CD1c-positive myeloid dendritic cell (primary cell): ENCODE data around the gene KLHL30.
A peak's percentile ranks its signal among the peaks of the same experiment; 100 is the strongest.
"Not testable (repeated sequence)": the region's sequence is repeated elsewhere in the genome, so short reads cannot be mapped to it uniquely, and the experiment has no call there.

Source experiments
- DNase-seq: peaks from one replicate; pipeline ENCODE4 v3.0.0-alpha.2; 2016; ENCODE audit errors: extremely low spot score

KLHL30 gene

DNA sequence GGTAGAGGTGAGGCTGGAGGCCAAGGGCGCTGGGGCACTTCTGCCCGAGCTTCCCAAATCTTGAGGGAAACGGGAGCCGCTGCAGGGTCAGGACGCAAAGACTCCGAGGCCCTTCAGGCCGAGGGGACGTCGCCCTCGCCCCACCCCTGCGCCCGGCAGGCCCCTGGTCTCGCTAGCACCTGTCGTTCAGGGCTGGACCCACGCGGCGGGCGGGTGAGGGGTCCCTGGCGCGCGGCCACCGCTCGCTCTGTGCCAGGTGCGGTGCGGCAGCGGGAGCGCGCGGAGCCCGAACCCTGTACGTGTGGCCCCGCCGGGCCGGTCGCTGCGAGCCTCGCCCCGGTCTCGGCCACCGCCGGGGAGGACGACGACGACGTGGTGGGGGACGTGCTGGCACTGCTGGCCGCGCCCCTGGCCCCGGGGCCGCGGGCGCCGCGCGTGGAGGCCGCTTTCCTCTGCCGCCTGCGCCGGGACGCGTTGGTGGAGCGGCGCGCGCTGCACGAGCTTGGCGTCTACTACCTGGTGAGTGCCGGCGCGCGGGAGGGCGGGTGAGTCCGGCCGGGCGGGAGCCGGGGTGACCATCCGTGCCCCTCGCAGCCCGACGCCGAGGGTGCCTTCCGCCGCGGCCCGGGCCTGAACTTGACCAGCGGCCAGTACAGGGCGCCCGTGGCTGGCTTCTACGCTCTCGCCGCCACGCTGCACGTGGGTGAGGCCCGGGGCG lies 25.2 kb downstream of the KLHL30 start:
- no peak for DNase-seq

- no peak for DNase-seq
Observed at GRCh38 chr2:238164906-238165287, 26.4 kb downstream of the KLHL30 start.

- DNase-seq: no peak
Observed at GRCh38 chr2:238165288-238165921, 26.9 kb downstream of the KLHL30 start.

- DNase-seq: peak; percentile 11
Observed at GRCh38 chr2:238166391-238167343, 28.2 kb downstream of the KLHL30 start.

DNA sequence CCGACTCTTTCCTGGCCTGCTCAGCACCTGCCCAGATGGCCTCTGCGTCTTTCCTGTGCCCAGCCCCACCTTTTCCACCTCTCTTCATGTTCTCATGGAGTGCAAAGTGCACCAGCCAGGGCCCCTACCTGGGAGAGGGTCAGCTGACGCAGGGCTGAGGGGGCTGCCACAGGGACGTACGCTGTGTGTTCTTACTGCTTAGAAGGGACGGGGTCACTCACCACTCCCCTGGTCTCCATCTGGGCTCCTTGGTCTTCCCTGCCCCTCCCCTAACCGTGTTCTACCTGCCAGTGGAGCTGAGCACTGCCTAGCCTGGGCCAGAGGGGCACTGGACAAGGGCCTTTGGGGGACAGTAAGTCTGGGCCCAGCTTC lies 28.9 kb downstream of the KLHL30 start:
- DNase-seq: no peak

- DNase-seq: no peak
Observed at GRCh38 chr2:238167761-238168160, 29.3 kb downstream of the KLHL30 start.

DNA sequence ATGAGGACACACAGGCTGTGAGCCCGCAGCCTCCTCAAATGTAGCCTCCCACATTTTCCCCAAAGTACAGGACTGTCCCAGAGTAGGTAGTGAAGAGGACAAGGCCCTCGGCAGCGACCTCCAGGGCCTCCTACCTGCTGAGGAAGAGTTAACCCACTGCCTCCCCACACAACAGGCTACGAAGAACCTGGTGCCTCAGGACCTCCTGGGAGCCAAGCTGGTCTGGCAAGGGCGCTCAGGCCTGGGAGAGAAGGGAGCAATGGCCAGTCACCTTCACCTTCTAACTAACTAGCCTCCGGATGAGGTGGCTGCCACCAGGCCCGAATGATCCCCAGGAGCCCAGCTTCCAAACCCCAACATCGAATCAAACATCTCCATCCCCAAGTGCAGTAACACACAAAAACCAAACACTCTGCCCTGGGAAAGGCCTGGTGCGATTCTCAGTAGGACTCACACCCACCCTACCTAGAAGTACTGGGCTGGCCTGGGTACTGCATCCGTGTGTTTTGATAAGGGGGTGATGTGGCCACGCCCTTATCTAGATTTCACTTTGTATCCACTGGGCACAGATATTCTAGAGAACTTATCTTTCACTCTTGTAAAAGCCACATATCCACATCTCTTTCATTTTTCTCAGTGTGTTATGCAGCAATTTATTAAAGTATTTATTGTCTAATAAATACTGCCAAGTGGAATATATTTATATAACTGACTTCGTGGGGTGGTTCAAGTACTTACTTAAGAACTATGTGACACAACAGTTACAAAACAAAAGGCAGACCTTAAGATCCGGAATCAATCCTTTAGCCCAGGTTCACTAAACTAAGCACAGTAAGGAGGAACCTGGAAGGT lies 30.0 kb downstream of the KLHL30 start:
- DNase-seq: no peak

DNA sequence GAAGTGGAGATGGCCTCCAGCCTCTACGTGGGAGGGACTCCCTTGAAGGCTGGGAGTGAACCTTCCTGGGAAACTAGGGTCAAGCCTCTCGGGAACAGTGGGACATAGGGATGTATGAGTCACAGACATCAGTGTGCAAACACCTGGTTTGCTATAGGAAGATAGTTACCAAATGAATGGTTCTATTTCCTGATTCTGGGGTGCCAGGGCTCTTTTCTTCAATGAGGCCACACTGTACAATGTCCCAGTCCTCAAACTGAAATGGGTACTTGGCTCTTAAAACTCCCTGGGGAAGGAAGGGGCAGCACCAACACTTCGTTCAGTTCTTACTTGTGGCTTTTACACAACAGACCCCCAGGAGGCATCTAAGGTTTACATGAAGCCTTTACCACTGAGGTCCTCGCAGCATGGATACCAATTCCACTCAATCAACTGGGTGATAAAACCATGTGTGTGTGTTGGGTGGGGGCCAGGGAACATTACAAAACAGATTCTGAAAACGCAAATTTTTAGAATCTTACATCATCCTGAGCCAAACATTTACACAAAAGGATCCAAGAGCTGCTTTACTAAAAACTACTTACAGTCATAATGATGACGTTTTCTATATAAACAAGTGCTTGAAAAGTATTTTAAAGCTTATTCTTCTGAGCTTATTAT lies 30.7 kb downstream of the KLHL30 start:
- no peak for DNase-seq

DNA sequence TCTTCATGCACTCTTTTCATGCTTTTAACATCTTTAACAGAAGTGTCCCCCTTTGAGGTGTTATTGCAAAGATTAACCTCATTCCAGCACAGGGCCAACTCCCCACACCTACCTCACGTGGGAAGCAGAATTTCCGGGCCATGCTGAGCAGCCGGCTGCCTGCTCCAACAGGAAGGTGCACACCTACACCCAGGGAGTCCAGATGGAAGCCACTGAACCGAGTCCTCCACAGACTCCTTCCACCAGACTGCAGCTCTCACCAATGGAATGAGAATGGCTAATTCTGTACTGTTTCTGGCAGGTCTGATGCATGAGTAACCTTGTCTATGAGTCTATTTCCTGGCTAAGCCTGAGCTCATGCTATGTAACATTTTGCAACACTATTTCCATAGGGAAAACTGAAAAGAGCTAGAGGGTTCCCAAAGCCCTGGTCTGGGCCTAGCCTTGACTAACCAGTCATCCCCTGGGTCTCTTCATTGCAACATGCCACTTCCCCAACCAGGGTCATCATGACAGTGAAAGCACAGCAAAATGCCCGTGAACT lies 31.3 kb downstream of the KLHL30 start:
- DNase-seq: no peak

- DNase-seq: no peak
Observed at GRCh38 chr2:238170386-238171071, 32.1 kb downstream of the KLHL30 start.

DNA sequence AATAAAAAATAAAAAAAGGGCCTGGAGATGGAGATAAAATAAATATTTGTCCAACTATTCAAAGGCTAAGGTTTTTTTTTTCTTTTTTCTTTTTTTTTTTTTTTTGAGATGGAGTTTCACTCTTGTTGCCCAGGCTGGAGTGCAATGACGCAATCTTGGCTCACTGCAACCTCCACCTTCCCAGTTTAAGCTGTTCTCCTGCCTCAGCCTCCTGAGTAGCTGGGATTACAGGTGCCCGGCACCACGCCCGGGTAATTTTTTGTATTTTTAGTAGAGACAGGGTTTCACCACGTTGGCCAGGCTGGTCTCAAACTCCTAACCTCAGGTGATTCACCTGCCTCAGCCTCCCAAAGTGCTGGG lies 32.6 kb downstream of the KLHL30 start:
- not testable (repeated sequence) for DNase-seq

DNA sequence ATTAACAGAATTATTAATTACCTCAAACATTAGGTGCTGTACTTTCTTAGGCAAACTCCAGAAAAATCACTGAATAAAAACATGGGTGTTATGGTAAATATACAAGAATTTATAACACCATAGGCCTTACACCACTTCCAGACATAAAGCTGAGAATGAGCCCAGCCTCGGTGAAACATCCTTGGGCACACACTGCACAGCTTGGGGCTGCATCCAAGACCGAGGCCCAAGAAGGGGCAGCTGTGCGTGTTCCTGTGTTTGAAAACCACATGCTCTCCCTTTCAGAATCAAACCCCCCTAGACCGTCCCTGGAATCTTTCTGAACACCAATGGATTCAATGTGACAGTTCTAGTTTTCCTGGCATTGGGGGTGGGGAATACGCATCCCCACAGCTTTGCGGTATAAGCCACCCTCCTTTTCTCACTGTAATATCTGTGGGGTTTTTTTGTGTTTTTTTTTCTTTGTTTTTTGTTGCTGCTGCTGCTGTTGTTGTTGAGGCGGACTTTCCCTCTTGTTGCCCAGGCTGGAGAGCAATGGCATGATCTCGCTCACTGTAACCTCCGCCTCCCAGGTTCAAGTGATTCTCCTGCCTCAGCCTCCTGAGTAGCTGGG lies 33.2 kb downstream of the KLHL30 start:
- no peak for DNase-seq

DNA sequence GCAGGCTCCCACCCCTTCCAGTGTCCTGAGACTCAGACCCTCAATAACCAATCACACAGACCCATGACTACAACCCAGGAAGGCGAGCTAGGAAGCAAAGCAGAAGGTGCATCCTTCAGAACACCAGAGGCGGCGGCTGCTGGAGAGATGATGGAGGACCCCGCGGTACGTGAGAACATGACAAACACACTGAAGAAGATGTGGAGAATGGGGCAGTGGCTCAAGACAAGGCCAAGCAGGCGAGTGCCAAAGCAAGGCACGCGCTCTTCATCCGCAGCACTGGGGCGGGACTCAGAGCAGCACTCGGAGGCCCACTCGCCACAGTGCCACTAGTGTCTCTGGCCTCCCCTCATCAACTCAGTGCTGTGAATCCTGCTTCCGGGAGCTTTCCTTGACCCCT lies 34.0 kb downstream of the KLHL30 start:
- no peak for DNase-seq

GRCh38 chr2:238173692-238174091 lies 35.2 kb downstream of the KLHL30 start:
- no peak for DNase-seq

- DNase-seq: no peak
Observed at GRCh38 chr2:238174291-238174690, 35.8 kb downstream of the KLHL30 start.

DNA sequence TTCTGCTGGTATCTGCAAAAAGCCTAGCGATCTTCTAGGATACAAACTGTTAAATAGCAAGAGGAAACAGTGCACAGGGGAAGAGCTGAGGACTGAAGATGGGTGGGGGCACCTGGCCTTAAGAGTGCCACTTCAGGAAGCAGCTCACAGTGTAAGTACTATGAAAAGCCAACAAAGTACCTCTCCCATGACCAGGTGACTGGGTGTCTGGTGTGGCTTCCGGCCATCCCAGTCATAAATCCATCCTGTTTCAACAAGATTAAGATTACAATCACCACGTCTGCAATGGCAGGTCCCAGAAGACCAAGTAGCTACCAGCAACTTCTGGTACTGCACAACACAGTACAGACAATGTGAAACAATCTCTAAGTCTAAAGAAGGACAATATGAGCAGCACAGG lies 36.2 kb downstream of the KLHL30 start:
- DNase-seq: no peak

GRCh38 chr2:238176613-238177012 lies 38.1 kb downstream of the KLHL30 start:
- no peak for DNase-seq

DNA sequence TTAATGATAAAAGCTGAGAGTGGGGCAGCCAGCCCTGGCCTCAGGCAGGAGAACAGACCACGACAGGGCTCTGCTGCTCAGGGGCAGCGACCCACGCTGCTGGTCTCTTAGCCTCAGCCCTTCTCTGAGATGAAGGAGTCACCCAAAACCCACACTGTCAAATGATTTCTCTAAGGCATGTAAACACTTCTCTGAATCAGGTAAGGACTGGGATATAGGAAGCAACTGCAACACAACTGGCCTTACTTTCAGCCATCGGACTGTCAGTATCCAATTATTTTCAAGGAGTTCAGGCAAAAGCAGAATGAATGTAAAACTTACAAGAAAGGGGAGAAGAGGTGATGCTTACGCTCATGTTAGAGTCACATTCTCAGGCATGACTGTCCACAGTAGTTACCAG lies 42.1 kb downstream of the KLHL30 start:
- no peak for DNase-seq

GRCh38 chr2:238182362-238182761 lies 43.9 kb downstream of the KLHL30 start:
- no peak for DNase-seq

- DNase-seq: no peak
Observed at GRCh38 chr2:238183821-238184220, 45.4 kb downstream of the KLHL30 start.
